PC-3 (cell line): ENCODE results near the gene KRT85.

ENCODE experiments used
- CTCF ChIP-seq: fragments of 300-600 bp; sonication (generic); conservative IDR thresholded peaks from 2 replicates; pipeline ENCODE4 v1.5.1; 2017; ENCODE audit warnings: antibody characterized with exemption, low read depth, mild to moderate bottlenecking, low read length
- EZH2phosphoT487 ChIP-seq: fragments of 300-600 bp; sonication (generic); IDR thresholded peaks from 2 replicates; pipeline ENCODE4 v1.6.1; 2018; ENCODE audit warnings: mild to moderate bottlenecking, antibody characterized with exemption, low read length, borderline replicate concordance

- TF ChIP-seq CTCF (no peak), EZH2phosphoT487 (no peak)
Measured at GRCh38 chr12:52347551-52348510, 19.4 kb downstream of the KRT85 start.
